OCI-LY7 (cell line): Measurements from ENCODE around the gene IL1RAPL2. TPM values are rescaled to one million over a fixed set of nuclear protein-coding genes. Genes with fewer than 3 reads are reported as not detected.

Experiments
- BruUV-seq: library from RNA; stranded (reverse); fragments of 400-500 nt; replicated peaks from 2 replicates; lab custom pipeline; 2021; lab: Mats Ljungman, UMichigan
- CTCF ChIA-PET: fragments of 300-600 bp; sonication (Branson Sonifier 250); formaldehyde crosslinking; loops from one replicate; lab custom pipeline; 2022; ENCODE audit warnings: antibody characterized with exemption; ENCODE audit not compliant: unreplicated experiment; lab: Charles Lee
- POLR2A ChIA-PET: fragments of 300-600 bp; sonication (Branson Sonifier 250); formaldehyde crosslinking; loops from one replicate; lab custom pipeline; 2022; ENCODE audit warnings: antibody characterized with exemption; lab: Charles Lee
- DNase-seq: peaks from one replicate; pipeline ENCODE4 v3.0.0-alpha.2; 2015; ENCODE audit warnings: low spot score
- H2AFZ ChIP-seq: fragments of 200-600 bp; sonication (generic), shearing (Covaris generic); 2 replicates; pipeline ENCODE4 v1.6.1; 2014; ENCODE audit warnings: mild to moderate bottlenecking, antibody characterized with exemption, low read length, moderate library complexity
- H3K27ac ChIP-seq: fragments of 200-600 bp; sonication (generic); 2 replicates; pipeline ENCODE4 v1.5.1; 2014; ENCODE audit warnings: mixed run types, low read depth, mild to moderate bottlenecking, moderate library complexity, low read length, inconsistent platforms; ENCODE audit not compliant: poor library complexity, severe bottlenecking
- H3K36me3 ChIP-seq: fragments of 200-600 bp; sonication (generic); 2 replicates; pipeline ENCODE4 v1.6.1; 2014; ENCODE audit warnings: mild to moderate bottlenecking, antibody characterized with exemption, low read length, moderate library complexity, mixed read lengths; ENCODE audit not compliant: insufficient read depth
- H3K4me1 ChIP-seq: fragments of 200-600 bp; sonication (generic); 2 replicates; pipeline ENCODE4 v1.5.1; 2014; ENCODE audit warnings: mild to moderate bottlenecking, low read length; ENCODE audit not compliant: insufficient read depth, poor library complexity, severe bottlenecking
- H3K4me2 ChIP-seq: fragments of 200-600 bp; sonication (generic); 2 replicates; pipeline ENCODE4 v1.6.1; 2014; ENCODE audit warnings: mild to moderate bottlenecking, low read length
- H3K4me3 ChIP-seq: fragments of 200-600 bp; sonication (generic); 2 replicates; pipeline ENCODE4 v1.5.1; 2014; ENCODE audit warnings: mild to moderate bottlenecking, low read depth, low read length; ENCODE audit not compliant: poor library complexity, severe bottlenecking
- H3K79me2 ChIP-seq: fragments of 200-600 bp; sonication (generic); 2 replicates; pipeline ENCODE4 v1.6.1; 2016; ENCODE audit warnings: low read depth, mild to moderate bottlenecking, low read length, moderate library complexity, mixed read lengths; ENCODE audit not compliant: insufficient read depth
- H3K9me2 ChIP-seq: fragments of 200-600 bp; sonication (generic); 2 replicates; pipeline ENCODE4 v1.6.1; 2016; ENCODE audit warnings: mild to moderate bottlenecking, low read length, mixed read lengths; ENCODE audit not compliant: insufficient read depth
- H3K9me3 ChIP-seq: fragments of 200-600 bp; sonication (generic); 2 replicates; pipeline ENCODE4 v1.6.1; 2014; ENCODE audit warnings: mild to moderate bottlenecking, mixed run types, low read length, mixed read lengths
- H4K20me1 ChIP-seq: fragments of 200-600 bp; sonication (generic); 2 replicates; pipeline ENCODE4 v1.6.1; 2014; ENCODE audit warnings: mild to moderate bottlenecking, antibody characterized with exemption, low read length, moderate library complexity, mixed read lengths; ENCODE audit not compliant: insufficient read depth
- EZH2phosphoT487 ChIP-seq: fragments of 200-600 bp; sonication (generic); IDR thresholded peaks from 2 replicates; pipeline ENCODE4 v1.6.1; 2018; ENCODE audit warnings: low read depth, borderline replicate concordance, mild to moderate bottlenecking, mixed run types, antibody characterized with exemption, low read length, moderate library complexity, mixed read lengths
- intact Hi-C: fragments of 100-400 bp; cut with micrococcal nuclease; formaldehyde crosslinking; loops from one replicate; pipeline ENCODE4 v1.10.0; 2022; ENCODE audit not compliant: unreplicated experiment
- total RNA-seq, 2 experiments: library from RNA; depleted of rRNA in 1 of 2; stranded (reverse); fragments of >200 nt in 1 of 2; shearing (Covaris generic) in 1 of 2; gene quantifications; 2 replicates each; pipeline ENCODE4 v1.2.3, GENCODE V29; 2014 to 2022
- TF ChIP-seq, protein P1 (sequence below): fragments of 200-600 bp; sonication (generic); conservative IDR thresholded peaks from 2 replicates; pipeline ENCODE4 v1.5.1; 2014; ENCODE audit warnings: mild to moderate bottlenecking, antibody characterized with exemption, low read length, moderate library complexity, mixed read lengths

IL1RAPL2 gene
- total RNA-seq, 2 experiments from 2014 or later, result not detected

DNA sequence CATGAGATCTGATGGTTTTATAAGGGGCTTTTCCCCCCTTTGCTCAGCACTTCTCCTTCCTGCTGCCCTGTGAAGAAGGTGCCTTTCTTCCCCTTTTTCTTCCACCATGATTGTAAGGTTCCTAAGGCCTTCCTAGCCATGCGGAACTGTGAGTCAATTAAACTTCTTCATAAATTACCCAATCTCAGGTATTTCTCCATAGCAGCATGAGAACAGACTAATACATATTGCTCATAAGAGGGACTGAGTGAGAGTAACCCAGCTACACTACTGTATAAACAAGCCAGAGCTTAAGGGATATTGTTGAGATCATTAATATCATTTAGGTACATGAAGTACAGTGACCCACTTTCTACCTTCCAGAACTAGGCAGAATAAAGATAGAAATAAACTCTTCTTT is 551.6 kb downstream of the IL1RAPL2 start:
- TF ChIP-seq, protein P1, sequence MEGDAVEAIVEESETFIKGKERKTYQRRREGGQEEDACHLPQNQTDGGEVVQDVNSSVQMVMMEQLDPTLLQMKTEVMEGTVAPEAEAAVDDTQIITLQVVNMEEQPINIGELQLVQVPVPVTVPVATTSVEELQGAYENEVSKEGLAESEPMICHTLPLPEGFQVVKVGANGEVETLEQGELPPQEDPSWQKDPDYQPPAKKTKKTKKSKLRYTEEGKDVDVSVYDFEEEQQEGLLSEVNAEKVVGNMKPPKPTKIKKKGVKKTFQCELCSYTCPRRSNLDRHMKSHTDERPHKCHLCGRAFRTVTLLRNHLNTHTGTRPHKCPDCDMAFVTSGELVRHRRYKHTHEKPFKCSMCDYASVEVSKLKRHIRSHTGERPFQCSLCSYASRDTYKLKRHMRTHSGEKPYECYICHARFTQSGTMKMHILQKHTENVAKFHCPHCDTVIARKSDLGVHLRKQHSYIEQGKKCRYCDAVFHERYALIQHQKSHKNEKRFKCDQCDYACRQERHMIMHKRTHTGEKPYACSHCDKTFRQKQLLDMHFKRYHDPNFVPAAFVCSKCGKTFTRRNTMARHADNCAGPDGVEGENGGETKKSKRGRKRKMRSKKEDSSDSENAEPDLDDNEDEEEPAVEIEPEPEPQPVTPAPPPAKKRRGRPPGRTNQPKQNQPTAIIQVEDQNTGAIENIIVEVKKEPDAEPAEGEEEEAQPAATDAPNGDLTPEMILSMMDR, result no peak
- H3K9me3 ChIP-seq, result no peaks in the 10 kb centered on the region
- no peak overlapping the region for H3K4me2 ChIP-seq
- BruUV-seq, result no TSS peak
- no peaks in the 10 kb centered on the region for H3K4me1 ChIP-seq
- intact Hi-C loops, result no loop called here
- POLR2A ChIA-PET, result no interaction called here
- H3K9me2 ChIP-seq, result no peaks in the 10 kb centered on the region
- no peak for DNase-seq
- H4K20me1 ChIP-seq, result no peaks in the 10 kb centered on the region
- CTCF ChIA-PET, result no interaction called here
- no peak overlapping the region for H3K27ac ChIP-seq
- no peaks in the 10 kb centered on the region for H3K79me2 ChIP-seq
- H3K4me3 ChIP-seq, result no peak overlapping the region
- no peaks in the 10 kb centered on the region for H3K36me3 ChIP-seq
- H2AFZ ChIP-seq, result no peak overlapping the region

DNA sequence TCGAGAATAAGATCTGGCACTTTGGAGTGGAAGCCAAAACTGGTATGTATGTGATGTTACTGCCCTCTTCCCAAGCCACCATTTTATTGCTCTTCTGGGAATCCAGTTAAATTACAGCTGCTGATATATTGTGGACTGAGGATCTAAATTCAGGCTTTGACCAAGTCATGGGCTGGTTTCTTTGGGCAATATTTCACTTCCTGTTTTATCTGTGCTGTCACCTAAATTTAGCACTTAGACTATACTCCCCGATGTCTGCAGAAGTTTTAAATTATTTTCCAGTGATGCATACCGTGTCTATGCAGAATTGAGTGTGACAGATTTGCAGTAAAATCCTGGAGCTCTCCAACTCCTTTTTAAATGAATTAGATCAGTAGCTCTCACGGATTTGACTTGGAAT is 554.5 kb downstream of the IL1RAPL2 start:
- Histone ChIP-seq H4K20me1 (no peaks in the 10 kb centered on the region), H3K9me3 (no peaks in the 10 kb centered on the region), H3K79me2 (no peaks in the 10 kb centered on the region), H2AFZ (no peak overlapping the region), H3K4me2 (no peak overlapping the region), H3K4me1 (no peaks in the 10 kb centered on the region), H3K9me2 (no peaks in the 10 kb centered on the region), H3K36me3 (no peaks in the 10 kb centered on the region), H3K27ac (no peak overlapping the region), H3K4me3 (no peak overlapping the region)
- no peak for TF ChIP-seq EZH2phosphoT487
- TF ChIP-seq, protein P1, result no peak
- no TSS peak for BruUV-seq
- CTCF ChIA-PET, result no interaction called here
- POLR2A ChIA-PET, result interaction anchor here (0.6 kb wide), 1 partner anchor 457 kb away, joined by 3 read pairs; no protein-coding TSS in a partner anchor
- peak; percentile 2 for DNase-seq
- intact Hi-C loops, result no loop called here

DNA sequence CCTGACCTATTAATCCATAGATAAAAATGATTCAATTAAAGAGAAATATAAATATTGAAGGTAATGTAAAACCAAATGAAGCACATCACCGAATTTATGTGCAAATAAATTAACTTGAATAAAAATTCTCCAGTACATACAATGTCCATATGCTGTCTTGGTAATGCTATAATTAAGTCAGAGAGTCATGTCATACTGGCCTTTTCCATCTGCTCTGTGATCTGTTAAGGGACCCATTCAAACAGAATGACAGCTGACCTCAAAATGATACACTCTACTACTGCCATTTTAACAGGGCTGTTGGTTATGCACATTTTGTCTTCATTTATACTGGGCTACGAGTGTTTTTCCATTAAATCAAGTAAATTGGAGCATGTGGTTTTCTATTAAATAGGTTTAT is 555.2 kb downstream of the IL1RAPL2 start:
- H3K4me3 ChIP-seq, result no peak overlapping the region
- BruUV-seq, result no TSS peak
- H3K9me2 ChIP-seq, result no peaks in the 10 kb centered on the region
- H2AFZ ChIP-seq, result no peak overlapping the region
- no peak overlapping the region for H3K27ac ChIP-seq
- H3K4me2 ChIP-seq, result no peak overlapping the region
- DNase-seq, result no peak
- H3K79me2 ChIP-seq, result no peaks in the 10 kb centered on the region
- intact Hi-C loops, result no loop called here
- CTCF ChIA-PET, result no interaction called here
- TF ChIP-seq, protein P1, result no peak
- TF ChIP-seq EZH2phosphoT487, result no peak
- H4K20me1 ChIP-seq, result no peaks in the 10 kb centered on the region
- POLR2A ChIA-PET, result no interaction called here
- H3K4me1 ChIP-seq, result no peaks in the 10 kb centered on the region
- no peaks in the 10 kb centered on the region for H3K36me3 ChIP-seq
- no peaks in the 10 kb centered on the region for H3K9me3 ChIP-seq
